Hematopoietic multipotent progenitor cell (in vitro differentiated cells): ENCODE data around the gene HEXIM1. TPM values are rescaled to one million over a fixed set of nuclear protein-coding genes. Genes with fewer than 3 reads are reported as not detected.
"Not testable (repeated sequence)": the region's sequence is repeated elsewhere in the genome, so short reads cannot be mapped to it uniquely, and the experiment has no call there.

Experiments
- DNase-seq, 3 donors: peaks; one replicate each; pipeline ENCODE4 v3.0.0-alpha.2; 2011 to 2015; ENCODE audit warnings: low read depth in 2 of 3, low spot score in 2 of 3
- total RNA-seq: library from RNA; depleted of rRNA; stranded (reverse); fragments of >200 nt; gene quantifications from one replicate; pipeline ENCODE4 v1.2.3, GENCODE V29; 2012

The HEXIM1 gene
- total RNA-seq, 1 donor, result 10.2 TPM

DNA sequence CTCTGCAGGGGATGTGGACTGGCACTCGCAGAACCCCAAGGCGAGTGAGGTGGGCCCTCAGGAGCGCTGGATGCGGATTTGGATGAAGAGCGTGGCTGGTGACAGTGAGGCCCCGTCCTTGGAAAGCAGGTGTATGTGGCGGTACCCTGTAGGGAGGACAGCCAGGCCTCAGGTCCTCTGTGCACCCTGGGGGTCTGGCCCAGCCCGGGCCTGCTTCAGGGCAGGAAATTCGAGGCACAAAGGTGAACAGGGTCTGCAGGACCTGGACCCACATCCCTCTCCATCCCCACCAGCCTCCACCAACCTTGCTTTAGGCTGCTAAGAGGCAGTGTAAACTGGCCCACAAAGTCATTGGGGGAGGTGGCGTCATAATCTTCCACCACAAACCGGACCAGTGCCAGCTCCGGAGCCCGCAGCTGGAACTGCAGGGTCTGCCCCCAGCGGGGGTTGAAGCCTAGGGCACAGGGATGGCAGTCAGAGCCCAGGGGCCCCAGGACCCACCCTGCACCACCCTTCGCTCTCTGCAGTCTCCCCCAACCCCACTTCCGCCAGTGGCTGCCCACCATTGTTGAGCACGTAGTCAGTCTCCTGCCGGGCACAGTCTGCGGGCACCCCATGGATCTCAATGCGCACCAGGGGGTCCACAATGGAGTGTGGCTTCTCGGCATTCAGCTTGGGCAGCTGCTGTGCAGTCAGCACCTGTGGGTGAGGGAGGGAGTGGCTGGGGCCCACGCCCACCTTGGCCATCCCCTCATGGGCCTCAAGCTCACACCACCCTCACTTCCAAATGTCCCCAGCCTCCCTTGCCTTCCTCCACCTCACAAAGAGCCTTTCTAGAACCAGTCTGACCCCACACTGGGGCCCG is 35.5 kb upstream of the HEXIM1 start:
- no peak for DNase-seq

DNA sequence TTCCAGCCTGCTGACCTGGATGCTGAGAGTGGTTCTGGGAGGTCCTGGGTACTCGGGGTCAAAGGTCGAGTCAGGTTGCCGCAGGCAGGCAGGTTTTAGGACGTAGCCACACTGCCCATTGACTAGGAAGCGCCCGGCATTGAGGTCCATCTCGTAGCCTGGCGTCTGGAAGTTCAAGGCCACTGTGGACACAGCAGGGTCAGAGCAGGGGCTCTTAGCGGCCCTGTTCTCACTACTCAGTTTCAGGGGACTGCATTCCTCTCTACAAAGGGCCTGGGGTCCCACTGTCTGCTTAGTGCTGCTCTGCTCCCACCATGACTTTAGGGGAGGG is 34.9 kb upstream of the HEXIM1 start:
- no peak for DNase-seq

DNA sequence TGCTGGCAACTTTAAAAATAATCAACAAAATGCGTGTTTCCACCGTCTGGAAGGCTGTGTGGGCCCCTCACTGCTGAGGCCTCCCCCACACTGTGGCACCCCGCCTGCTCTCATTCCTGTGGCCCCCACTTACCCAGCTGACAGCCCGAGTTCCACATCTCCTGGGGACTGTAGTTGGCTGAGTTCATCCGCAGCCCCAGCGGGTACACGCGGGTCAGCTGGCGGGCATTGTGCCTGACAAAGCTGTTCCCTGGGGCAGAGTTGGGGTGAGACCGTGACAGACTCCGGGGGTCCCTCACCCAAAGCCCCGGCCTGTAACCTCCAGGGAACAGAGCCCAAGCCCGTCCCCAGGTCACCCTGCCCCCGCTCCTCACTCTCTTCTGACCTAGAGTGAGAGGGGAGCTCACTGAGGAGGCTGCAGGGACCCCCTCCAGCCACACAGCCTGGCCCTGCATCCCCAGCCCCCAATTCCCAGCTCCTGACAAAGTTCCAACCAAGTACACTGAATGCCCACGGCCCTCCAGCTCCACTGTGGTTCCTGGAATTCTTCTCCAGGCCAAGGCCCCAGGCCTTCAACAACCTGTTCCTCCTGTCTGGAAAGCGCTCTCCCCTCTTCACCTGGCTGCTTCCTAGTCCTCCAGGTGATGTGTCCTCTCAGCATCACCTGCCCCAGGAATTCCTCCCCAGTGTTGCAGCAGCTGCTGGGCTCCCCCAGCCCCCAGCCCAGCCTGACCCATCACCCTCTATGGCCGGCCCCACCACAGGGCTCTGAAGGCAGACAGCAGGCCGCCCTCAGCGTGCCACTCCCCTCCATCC is 34.0 kb upstream of the HEXIM1 start:
- no peak for DNase-seq

DNA sequence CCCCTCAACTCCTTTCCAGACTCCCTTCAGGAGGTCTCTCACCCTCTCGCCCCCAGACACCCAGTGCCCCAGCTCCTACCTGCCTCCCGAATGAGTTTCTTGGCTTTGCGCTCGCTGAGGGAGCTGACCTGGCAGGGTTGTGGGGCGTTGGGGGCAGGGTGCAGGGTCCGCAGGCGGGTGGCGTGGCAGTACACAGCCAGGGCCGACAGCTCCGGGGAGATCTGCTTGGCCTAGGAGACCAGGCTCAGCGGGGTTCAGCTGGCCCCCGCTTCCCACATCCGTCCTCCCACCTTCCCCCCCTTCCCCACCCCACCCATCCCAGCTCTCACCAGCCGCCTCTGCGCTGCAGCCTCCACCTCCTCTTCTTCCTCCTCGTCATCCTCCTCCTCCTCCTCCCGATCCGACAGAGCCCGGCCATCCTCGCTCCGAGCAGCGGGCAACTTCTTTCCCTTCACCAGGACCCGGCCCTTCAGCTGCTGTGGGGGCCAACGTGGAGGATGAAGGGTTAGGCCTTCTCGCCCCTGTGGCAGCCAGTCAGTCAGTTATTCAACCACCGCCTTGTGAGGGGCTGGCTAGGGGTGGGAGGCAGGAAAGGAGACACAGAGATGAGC is 33.2 kb upstream of the HEXIM1 start:
- no peak for DNase-seq

DNA sequence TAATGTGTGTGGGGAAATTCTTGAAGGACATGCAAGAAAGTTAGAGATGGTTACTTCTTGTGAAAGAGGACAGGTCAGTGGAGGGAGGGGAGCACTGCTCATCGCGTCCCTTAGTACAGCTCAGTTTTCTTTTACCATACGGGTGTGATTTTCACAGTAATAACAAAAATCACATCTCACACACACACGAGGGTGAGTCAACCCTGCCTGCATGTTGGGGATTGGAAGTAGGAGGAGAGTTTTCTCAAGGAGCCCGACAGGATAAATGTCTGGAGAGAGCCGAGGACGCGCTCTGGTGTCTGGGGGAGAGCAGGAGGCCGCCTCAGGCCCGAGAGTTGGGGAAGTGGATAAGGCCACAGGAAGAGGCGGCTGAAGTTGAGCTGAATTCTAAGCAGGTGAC is 32.4 kb upstream of the HEXIM1 start:
- DNase-seq, result no peak

DNA sequence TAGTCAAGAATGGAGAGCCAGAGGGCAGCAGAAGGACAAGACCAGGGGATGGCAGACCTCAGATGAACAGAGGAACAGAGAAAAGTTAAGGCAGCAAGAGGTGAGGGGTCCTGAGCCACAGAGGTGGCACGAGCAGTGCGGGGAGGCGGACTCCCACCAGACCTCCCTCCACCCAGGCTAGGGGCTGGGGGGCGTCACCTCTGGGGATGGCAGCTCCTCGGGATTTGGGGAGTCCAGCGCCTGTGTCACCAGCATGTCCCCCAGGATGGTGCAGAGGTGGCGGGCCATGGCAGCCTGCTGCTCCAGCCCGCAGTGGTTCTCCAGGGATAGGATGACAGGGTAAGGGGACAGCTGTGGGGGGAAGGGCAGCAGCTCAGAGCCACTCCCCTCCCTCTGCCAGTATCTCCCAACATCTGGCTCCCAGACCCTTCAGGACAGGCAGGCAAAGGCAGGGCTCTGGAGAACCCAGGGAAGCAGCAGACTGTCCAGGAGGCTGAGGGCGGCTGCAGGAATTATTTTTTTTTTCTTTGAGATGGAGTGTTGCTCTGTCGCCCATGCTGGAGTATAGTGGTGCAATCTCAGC is 31.8 kb upstream of the HEXIM1 start:
- no peak for DNase-seq

DNA sequence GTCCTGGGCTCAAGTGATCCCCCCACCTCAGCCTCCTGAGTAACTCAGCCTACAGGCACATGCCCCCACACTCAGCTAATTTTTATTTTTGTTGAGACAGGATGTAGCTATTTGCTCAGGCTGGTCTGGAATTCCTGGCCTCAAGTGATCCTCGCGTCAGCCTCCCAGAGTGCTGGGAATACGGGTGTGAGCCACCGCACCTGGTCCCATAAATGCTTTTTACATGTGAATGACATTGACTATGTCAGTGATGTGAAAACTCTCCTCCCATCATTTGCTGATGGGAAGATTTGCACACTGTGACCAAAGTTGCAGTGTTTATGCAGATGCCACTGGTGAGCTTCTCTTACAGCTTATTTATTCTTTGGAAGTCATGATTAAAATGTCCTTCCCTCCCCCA is 30.9 kb upstream of the HEXIM1 start:
- DNase-seq, result no peak

DNA sequence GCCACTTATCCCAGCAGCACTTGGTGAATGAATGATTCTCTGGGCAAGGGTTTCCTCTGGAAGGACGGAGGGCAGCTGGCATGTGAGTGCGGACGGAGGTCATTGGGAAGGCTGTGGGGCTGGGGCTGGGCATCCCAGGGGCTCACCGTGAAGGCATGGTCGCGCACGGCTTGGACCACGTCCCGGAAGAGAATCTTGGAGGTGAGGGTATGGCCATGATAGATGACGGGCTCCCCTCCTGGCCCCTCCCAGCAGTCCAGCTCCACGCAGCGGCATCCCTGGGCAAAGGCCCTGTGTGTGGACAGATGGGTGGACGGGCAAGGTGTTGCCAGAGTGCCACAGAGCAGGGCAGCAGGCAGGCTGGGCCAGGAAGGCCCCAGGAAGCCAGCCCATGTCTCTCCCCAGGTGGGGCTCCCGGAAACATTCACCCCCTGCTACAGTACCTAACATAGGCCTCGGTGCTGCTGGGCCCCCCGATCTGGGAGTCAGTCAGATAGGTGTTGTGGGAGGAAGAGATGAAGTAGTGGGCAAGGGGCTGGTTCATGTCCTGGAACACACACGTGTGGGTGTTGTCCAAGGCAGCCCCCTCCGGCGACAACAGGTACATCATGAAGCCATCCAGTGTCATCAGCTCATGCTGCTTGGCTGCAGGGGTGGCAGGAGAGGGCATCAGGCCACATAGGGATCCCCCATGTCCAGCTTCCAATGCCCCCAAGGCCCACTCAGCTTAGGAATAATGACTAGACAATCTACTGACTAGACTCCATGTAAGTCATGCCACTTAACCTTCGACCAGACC is 30.2 kb upstream of the HEXIM1 start:
- DNase-seq, result no peak

DNA sequence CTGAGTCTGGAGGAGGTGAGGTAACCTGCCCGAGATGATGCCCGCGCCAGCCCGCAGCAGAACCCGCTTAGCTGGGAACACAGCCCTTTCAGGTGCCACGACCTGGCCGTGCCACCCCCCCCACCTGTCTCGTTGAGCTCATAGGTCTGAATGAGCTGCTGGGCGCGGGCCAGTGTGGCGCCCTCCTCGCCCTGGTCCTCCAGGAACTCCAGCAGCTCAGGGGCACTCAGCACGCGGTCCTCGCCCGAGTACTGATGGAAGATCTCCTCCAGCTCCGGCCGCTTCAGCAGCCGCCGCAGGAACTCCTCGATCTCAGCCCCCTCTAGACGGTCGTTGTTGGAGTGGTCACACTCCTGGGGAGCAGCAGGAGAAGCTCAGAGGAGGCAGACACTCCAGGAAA is 29.6 kb upstream of the HEXIM1 start:
- no peak for DNase-seq

DNA sequence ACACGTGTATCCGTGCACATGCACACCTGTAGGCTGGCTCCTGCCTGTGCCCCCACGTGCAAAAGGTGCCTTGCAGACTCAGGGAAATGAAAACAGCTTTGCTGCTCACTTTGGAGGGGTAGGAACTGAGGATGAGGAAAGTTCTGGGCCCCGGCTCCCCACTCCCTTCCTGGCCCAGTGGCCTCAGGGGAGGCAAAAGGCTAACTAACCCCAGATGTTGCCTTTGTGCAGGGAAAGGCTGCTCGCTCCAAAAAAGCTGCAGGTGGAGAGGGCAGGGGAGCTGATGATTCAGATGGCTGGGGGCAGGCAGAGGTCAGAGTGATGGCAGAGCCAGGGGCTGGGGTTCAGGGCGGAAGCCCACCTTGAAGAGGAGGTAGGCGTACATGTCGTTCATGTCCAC is 28.3 kb upstream of the HEXIM1 start:
- DNase-seq, result no peak

DNA sequence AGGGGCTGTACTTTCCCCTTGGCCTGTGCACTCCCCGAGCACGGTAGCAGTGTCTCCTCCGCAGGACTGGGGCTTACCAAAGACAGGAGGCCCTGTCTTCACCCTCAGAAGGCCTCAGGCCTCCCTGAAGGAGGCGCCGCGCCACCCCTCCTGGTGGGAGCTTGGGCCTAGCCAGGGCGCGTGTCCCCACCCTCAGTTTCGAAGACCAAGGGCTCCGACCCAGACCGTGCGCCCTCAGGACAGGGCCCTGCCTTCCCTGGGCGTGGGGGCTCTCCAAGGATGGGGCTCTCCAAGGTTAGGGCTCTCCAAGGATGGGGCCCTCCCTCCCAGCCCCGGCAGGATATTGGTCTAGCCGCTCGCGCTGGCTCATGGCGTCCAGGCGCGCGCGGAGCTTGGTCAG is 27.7 kb upstream of the HEXIM1 start:
- no peak for DNase-seq

DNA sequence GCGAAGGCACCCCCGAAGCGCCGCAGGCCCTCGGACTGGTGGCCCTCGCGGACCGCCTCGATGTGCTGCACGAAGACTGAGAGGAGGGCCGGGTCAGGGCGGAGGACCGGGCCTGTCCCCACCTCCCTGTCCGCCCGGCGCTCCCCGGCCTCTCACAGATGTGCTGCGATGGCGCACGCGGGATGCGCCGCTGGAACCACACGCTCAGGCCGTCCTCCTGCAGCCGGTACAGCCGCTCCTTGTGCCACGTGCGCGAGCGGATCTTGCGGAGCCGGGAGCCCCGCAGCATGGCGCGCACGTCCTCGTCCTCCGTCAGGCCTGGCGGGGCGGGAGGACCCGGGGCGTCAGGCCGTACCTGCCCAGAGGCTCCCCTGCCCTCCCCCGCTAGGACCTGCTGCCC is 27.2 kb upstream of the HEXIM1 start:
- no peak for DNase-seq

DNA sequence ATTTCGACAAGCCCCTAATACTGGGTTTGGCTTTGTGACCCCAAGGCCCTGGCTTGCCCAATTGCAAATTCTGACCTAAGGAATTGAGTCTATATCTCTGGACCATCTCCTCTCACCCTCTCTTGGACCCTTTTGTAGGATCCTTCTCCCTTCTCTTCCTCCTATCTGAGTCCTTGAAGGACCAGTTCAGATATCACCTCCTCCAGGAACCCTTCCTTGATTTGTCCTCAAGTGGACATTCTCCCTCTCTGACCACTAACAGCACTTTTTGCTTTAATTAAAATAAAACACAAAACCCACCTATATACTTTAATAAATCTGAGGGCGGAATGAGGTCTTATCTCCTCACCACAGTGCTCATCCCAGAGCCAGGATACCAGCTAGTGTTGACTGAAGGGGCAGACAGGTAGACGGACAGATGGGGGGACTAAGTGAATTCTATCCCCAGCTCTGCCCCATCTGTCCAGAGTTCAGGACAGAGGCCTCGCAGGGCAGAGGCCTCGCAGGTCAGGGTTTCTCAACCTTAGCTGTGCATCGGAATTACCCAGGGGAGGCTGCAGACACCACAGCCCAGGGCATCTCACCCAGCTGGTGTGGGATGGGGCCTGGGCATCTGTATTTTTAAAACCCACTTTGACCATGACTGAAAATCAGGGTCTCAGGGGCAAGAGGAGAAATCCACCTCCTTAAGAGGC is 25.1 kb upstream of the HEXIM1 start:
- DNase-seq, result no peak

DNA sequence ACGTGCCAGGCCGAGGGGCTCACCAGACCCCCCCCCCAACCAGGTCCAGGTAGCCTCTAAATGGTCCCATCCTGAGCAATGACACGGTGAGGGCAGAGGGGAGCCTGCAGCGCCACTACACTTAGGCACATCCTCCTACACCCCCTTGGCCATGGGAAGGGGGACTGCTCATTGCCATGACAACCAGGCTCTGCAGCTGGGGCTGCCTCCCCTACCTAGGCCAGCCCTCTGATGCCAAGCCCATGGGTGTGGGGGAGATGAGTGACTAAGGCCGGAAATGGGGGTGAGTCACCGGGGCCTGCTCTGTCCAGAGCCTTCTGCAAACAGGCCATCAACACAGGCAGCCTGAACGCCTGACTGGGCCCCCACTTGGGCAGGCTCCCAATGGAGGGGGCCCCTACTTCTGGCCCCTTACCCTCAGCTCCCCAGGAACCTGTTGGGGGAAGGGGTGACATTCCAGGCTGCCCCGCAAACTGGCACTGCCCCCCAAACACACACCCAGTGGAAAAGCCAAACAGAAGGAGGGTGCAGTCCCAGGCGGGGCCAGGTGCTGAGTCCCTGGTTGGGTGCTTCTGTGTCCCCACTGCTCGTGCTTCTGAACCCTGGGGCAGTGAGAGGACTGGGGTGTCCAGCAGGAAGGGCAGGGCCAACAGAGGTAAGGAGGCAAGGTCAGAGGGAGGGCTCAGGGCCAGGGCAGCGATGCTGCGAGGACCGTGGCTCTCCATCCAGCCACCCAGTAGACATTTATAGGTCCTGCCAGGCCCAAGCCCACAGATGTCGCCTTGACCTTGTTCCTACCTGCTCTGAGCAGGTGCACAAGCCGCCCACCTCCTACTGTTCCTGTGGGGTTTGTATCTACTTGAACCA is 24.1 kb upstream of the HEXIM1 start:
- peak in 2 of 3 donors; percentile 74 to 81 for DNase-seq

DNA sequence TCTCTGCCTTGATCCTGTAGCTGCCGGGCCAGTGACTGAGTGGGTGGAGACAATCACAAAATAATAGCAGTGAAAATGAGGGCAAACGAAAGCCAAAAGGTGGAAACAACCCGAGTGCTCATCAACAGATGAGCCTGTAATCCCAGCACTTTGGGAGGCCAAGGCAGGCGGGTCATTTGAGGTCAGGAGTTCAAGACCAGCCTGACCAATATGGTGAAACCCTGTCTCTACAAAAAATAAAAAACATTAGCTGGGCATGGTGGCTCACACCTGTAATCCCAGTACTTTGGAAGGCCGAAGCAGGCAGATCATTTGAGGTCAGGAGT is 23.5 kb upstream of the HEXIM1 start:
- DNase-seq, result not testable (repeated sequence)

DNA sequence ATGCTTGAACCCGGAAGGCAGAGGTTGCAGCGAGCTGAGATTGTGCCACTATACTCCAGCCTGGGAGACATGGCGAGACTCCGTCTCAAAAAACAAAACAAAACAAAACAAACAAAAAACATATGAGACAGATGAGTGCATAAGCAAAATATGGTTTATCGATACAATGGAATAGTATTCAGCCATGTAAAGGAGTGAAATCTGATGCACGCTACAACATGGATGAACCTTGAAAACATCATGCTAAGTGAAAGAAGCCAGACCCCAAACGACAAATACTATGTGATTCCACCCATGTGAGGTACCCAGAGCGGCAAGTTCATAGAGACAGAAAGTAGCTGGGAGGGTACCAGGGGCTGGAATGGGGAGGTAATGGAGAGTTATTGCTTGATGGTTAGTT is 22.8 kb upstream of the HEXIM1 start:
- no peak for DNase-seq

DNA sequence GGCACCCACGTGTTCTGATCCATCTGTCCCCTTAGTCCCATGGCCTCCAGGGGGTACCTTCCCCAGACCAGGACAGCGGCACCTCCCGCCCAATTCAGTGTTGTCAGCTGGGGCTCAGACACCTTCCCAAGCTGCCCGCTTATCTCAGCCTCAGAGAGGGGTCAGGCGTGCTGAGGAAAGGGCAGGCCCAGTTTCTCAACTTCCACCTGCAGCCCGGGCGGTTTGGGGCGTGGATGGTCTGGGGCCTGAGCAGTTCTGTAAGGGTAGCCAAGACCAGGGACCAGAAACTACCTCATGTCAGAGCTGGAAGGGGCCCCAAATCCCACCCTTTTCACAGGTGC is 21.1 kb upstream of the HEXIM1 start:
- no peak for DNase-seq

DNA sequence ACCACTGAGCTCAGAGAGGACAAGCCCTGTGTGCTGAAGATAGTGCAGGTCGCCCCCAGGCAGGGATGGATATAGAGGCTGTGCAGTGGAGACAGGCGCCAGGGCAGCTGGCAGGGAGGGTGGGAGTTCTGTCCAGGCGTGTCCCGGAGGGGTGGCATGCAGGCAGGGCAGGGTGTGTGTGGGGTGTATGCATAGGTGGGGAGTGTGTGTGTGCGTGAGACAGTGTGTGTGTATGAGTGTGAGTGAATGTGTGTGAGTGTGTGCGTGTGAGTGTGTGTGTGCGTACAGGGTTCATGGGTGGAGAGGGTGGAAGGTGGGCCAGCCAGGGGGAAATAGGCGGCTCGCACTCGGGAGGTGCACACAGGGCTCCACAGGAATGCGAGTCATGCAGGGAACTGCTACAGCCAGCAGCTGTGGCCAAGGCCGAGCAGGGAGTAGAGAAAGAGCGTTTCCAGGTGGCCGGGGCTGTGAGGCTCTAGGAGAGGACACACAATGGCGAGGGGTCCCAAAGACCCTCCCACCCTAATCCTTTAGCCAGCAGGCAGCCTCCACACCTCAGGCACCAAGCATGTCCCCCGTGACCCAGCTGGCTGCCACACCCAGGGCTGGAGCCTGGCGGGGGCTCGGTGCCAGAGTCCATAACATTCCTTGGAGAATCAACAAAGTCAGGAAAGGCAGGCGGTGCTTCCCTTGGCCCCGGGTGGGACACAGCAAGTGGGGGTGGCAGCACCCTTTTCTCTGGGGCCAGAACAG is 20.6 kb upstream of the HEXIM1 start:
- no peak for DNase-seq

DNA sequence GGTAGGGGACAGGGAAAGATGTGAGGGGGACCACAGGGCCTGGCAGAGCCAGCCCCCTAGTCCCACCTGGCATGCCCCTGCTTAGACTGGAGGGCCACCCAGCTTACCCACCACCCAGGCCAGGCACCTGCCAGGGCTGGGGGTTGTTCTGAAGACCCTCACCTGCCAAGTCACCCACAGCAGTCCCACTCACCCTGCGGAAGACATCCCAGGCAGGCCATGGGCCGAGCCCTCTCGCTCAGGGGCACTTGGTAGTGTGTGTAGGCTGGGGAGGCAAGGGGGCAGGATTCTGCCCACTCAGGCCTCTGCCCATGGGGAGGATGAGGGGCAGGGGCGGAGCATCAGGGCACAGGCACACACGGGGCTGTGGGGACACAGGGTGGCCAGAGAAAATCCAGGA is 19.9 kb upstream of the HEXIM1 start:
- DNase-seq, result no peak
